GM12892 (cell line): Measurements from ENCODE around the gene KCTD16.

Experiments
- POLR2A ChIP-seq: IDR thresholded peaks from 2 replicates; pipeline ENCODE4 v1.6.1; 2011; ENCODE audit warnings: low read depth, low read length, control low read depth
- POLR2AphosphoS5 ChIP-seq: IDR thresholded peaks from 2 replicates; pipeline ENCODE4 v1.6.1; 2011; ENCODE audit warnings: low read depth, low read length, control low read depth

DNA sequence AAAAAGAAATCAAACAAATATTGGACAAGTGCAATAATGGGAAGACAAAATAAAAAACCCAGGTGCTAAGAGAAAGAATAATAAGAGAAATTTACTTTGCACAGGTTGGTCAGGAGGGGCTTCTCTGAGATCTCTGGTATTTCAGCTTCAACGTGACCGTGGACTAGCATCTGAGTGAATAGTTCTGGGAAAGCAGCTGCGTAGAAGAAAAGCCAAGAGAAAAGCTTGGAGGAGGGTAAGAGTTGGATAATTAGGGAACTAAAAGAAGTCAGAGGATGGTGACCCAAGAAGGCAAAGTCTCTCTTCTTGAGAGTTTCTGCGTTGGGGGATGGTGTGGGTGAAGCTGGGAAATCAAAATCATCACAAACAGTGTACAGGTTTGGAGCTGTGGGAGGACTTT is 41.8 kb upstream of the KCTD16 start:
- no peak for TF ChIP-seq POLR2AphosphoS5
- no peak for TF ChIP-seq POLR2A
